Tibial artery (tissue), 4 donors: Measurements from ENCODE around the gene RAB7B.
"Not testable (repeated sequence)": the region's sequence is repeated elsewhere in the genome, so short reads cannot be mapped to it uniquely, and the experiment has no call there.

Source experiments
- DNase-seq, 2 donors: peaks; one replicate each; pipeline ENCODE4 v3.0.0-alpha.2; 2019
- H3K27ac ChIP-seq, 2 donors: fragments of 200-600 bp; sonication (generic) in 1 of 2; 1 replicate in 1 of 2; 2 replicates in 1 of 2; pipeline ENCODE4 v1.5.1; 2018 to 2019; ENCODE audit warnings: mild to moderate bottlenecking in 1 of 2
- H3K27me3 ChIP-seq, 2 donors: fragments of 200-600 bp; sonication (generic) in 1 of 2; one replicate each; pipeline versions ENCODE4 v1.5.1 to v1.6.0; 2016 to 2019
- H3K36me3 ChIP-seq, 3 donors: fragments of 200-600 bp; sonication (generic) in 2 of 3; one replicate each; pipeline ENCODE4 v1.5.1; 2016 to 2019; ENCODE audit warnings: mild to moderate bottlenecking in 2 of 3
- H3K4me1 ChIP-seq, 4 donors: fragments of 200-600 bp; sonication (generic) in 2 of 4; 1 replicate in 3 of 4; 2 replicates in 1 of 4; pipeline ENCODE4 v1.5.1; 2016 to 2019
- H3K4me3 ChIP-seq, 2 donors: fragments of 200-600 bp; sonication (generic) in 1 of 2; 1 replicate in 1 of 2; 2 replicates in 1 of 2; pipeline ENCODE4 v1.5.1; 2018 to 2019; ENCODE audit warnings: mild to moderate bottlenecking in 2 of 2
- H3K9me3 ChIP-seq, 3 donors: fragments of 200-600 bp; sonication (generic) in 1 of 3; one replicate each; pipeline ENCODE4 v1.5.1; 2016 to 2019
- CTCF ChIP-seq, 2 experiments: fragments of 200-600 bp in 1 of 2; fragments of 450-650 bp in 1 of 2; IDR thresholded peaks; one replicate each; pipeline ENCODE4 v1.5.1; 2017 to 2019; ENCODE audit warnings: antibody characterized with exemption in 2 of 2, mild to moderate bottlenecking in 1 of 2, moderate library complexity in 1 of 2
- intact Hi-C: fragments of 100-400 bp; cut with DNase I; formaldehyde crosslinking; loops from one replicate; pipeline ENCODE4 v1.15.0; 2023; ENCODE audit warnings: low total_unique reads

The RAB7B gene

GRCh38 chr1:206001476-206001888 lies 1.7 kb downstream of the RAB7B start:
- no peak for TF ChIP-seq CTCF (IDR thresholded peaks at IDR 0.05)
- peak; percentile 62 to 73 for DNase-seq
- H3K27me3 ChIP-seq = no peaks in the 10 kb centered on the region
- H3K9me3 ChIP-seq = no peaks in the 10 kb centered on the region
- peak overlapping the region in 1 of 2 donors; percentile 72 for H3K27ac ChIP-seq
- peak overlapping the region; percentile 20 to 27 for H3K4me3 ChIP-seq
- H3K4me1 ChIP-seq = peaks cover 0 to 34% (median 29%) of the 10 kb centered on the region in 4 donors
- H3K36me3 ChIP-seq = no peaks in the 10 kb centered on the region
- intact Hi-C loops = no loop called here

DNA sequence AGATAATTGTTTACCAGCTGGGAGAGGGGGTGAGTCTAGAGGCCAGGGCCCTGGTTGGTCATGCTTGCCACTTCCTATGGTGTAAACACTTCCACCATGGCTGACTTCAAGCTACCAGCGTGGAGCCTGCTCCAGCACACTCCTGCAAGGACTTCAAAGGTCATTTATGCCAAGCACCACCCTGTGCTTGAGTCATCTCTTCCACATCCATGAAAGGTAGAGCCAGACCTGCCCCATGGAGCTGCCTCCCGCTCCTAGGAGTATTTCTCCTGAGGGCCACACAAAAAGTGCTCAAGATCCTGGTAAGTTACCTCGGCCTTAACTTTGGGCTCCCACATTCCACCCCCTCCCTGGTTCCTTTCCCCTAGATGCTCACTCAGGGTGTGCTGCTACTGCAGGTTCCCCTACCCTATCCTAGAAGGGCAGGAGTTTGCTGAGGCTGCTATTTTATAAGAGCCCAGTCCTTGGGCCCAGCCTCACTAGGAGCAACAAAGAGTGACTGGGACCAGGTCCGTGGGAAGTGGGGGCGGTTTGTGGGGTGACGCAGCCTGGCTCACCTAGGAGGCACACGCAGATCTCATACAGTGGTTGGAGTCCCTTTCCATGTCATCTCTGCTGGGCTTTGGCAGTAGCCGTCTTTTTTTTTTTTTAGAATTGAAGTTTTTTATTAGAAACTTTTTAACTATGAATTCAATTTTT lies 2.4 kb downstream of the RAB7B start:
- intact Hi-C loops = no loop called here
- no peak for TF ChIP-seq CTCF (IDR thresholded peaks at IDR 0.05)
- DNase-seq = no peak
- Histone ChIP-seq H3K4me3 (no peak overlapping the region), H3K9me3 (no peaks in the 10 kb centered on the region), H3K27me3 (no peaks in the 10 kb centered on the region), H3K4me1 (peaks cover 0 to 34% (median 29%) of the 10 kb centered on the region in 4 donors), H3K36me3 (no peaks in the 10 kb centered on the region), H3K27ac (peak overlapping the region in 1 of 2 donors; percentile 7)

DNA sequence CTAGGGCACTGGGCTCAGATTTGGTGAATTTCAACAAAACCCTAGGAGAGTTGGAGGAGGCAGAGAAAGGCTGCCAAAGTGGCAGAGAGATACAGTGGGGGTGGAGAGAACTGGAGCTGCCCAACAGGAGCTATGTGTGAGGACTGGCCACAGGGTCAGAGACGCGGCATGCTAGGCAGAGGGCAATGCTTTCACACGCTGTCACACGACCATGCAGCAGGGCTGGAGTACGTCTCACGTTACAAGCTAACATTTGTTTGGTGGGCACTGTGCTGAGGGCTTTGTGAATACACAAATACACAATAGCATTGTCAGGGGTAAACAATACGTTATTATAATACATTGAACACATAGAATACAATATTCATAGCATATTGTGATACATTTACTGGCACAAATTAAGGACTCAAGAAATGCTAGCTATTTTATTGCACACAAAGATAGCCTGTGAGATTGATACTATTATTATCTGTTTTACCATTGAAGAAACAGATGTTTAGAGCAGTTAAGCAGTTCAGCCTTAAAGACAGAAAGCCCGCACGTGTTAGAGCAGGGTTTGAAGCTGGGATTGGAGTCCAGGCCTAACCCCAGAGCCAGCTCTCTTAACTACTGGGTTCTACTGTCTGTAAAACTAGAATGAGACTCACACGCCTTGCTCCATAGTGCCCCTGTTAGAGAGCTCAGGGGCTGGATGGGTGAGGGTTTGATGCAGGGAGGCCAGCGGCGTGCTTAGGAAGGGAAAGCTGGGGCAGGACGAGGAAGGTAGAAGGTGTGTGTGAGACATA lies 4.5 kb downstream of the RAB7B start:
- intact Hi-C loops = no loop called here
- Histone ChIP-seq H3K27ac (no peak overlapping the region), H3K27me3 (no peaks in the 10 kb centered on the region), H3K4me3 (no peak overlapping the region), H3K4me1 (peaks cover 0 to 30% (median 27%) of the 10 kb centered on the region in 4 donors), H3K9me3 (no peaks in the 10 kb centered on the region), H3K36me3 (peaks cover 0 to under 1% (median 0%) of the 10 kb centered on the region in 3 donors)
- no peak for TF ChIP-seq CTCF (IDR thresholded peaks at IDR 0.05)
- DNase-seq = no peak

GRCh38 chr1:205996641-205997040 lies 6.6 kb downstream of the RAB7B start:
- H3K36me3 ChIP-seq = peaks cover 8 to 18% (median 10%) of the 10 kb centered on the region in 3 donors
- H3K4me1 ChIP-seq, H3K4me3 ChIP-seq, H3K9me3 ChIP-seq, H3K27me3 ChIP-seq, H3K27ac ChIP-seq, DNase-seq, intact Hi-C loops: not testable (repeated sequence)

DNA sequence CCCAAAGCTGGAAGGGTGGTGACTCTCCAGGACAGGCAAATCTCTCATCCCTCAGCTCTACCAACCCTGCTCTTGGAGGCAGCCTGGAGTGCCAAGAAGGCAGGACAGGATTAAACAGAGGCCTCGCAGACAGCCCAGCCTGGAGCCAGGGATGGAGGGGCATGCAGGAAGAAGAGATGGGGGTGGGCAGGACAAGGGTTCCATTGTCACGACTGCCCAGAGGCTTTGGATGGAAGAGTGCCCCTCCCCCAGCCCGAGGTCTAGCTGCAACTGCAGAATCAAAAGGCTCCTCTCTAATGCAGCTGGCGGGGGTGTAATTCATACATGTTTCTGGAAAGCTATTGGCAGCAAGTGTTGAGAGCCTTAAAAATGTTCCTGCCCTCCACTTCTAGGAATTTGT lies 8.8 kb downstream of the RAB7B start:
- no peak for TF ChIP-seq CTCF (IDR thresholded peaks at IDR 0.05)
- peaks cover 0 to 7% (median 0%) of the 10 kb centered on the region in 4 donors for H3K4me1 ChIP-seq
- DNase-seq = no peak
- intact Hi-C loops = no loop called here
- no peak overlapping the region for H3K27ac ChIP-seq
- no peak overlapping the region for H3K4me3 ChIP-seq
- H3K9me3 ChIP-seq = no peaks in the 10 kb centered on the region
- H3K36me3 ChIP-seq = peaks cover 8 to 29% (median 18%) of the 10 kb centered on the region in 3 donors
- no peaks in the 10 kb centered on the region for H3K27me3 ChIP-seq

DNA sequence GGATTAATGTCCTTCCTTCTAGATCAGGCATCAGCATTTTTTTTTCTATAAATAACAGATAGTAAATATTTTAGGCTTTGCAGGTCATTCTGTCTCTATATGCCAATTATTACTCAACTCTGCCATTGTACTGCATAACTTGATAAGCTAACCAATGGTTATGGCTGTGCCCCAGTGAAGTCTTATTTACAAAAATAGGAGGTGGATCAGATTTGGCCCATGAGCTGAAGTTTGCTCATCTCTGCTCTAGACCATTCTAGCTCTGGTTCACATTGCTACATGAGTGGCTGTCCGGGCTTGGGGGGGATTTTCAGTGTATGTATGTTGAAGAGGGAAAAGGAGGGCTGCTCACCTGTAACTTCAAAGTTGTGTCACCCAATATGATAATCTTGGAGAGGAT lies 10.1 kb downstream of the RAB7B start:
- H3K4me3 ChIP-seq = no peak overlapping the region
- no peak for TF ChIP-seq CTCF (IDR thresholded peaks at IDR 0.05)
- no peaks in the 10 kb centered on the region for H3K27me3 ChIP-seq
- peaks cover 8 to 29% (median 18%) of the 10 kb centered on the region in 3 donors for H3K36me3 ChIP-seq
- H3K27ac ChIP-seq = no peak overlapping the region
- peaks cover 0 to 4% (median 0%) of the 10 kb centered on the region in 4 donors for H3K4me1 ChIP-seq
- no peak for DNase-seq
- no peaks in the 10 kb centered on the region for H3K9me3 ChIP-seq
- intact Hi-C loops = no loop called here
